ENCODE measurements around the gene TENT5C. TPM values are rescaled to one million over a fixed set of nuclear protein-coding genes. Genes with fewer than 3 reads are reported as not detected.

Gene TENT5C
- total RNA-seq, 1 experiment from 2014 or later = 1.4 TPM

DNA sequence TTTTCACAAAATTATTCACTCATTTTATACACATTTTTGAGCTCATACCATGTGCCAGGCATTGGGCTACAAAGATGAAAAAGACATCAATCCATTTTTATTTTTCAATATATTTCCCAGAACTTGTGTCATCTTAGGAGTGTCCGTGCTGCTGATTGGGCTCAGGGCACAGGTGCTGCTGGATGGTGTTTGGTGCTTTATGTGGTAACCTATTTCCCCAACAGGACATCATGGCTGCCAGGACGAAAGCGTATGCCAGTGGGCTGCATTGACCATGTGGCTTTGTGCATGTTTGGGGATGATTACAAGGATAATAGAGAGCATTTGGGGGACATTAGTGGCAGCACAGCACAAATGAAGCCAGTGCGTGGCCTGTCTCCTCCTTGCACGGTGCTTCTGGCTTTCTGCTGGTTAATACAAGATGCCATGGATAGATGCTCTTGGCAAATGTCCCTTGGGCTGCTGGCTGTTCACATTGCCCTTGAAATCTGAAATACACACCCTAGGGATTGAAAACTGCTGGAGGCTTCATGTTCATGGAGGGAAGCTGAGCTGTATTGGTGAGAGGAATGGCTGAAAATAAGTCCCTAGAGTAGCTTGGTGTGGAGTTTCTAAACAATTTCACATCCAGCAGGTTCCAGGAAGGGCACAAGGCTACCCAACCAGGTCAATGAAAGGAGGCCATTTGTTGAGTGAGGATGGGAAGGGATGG, 52.3 kb downstream of the TENT5C start:
- CTCF ChIA-PET = interaction anchor here (1.6 kb wide), 1 partner anchor 14 kb away, joined by 4 read pairs; no protein-coding TSS in a partner anchor
- peaks cover 13% of the 10 kb centered on the region for H3K9me3 Mint-ChIP-seq
- H3K36me3 Mint-ChIP-seq = peaks cover 12% of the 10 kb centered on the region
- no peak overlapping the region for H3K27ac Mint-ChIP-seq
- H3K27me3 Mint-ChIP-seq (ENCODE audit: low read depth) = no peaks in the 10 kb centered on the region; the same call in 1 of the 2 replicates
- H3K4me1 Mint-ChIP-seq = peaks cover 52% of the 10 kb centered on the region
- no peak overlapping the region for H3K4me3 Mint-ChIP-seq
- no peak for ATAC-seq
- POLR2A ChIA-PET = no interaction called here
- no peak for DNase-seq (ENCODE audit: low spot score)
- TF ChIP-seq, protein P1, sequence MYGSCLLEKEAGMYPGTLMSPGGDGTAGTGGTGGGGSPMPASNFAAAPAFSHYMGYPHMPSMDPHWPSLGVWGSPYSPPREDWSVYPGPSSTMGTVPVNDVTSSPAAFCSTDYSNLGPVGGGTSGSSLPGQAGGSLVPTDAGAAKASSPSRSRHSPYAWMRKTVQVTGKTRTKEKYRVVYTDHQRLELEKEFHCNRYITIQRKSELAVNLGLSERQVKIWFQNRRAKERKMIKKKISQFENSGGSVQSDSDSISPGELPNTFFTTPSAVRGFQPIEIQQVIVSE (CRISPR knock-in tag; IDR thresholded peaks at IDR 0.05; ENCODE audit: borderline replicate concordance) = no peak
- TF ChIP-seq GABPB1 (CRISPR knock-in tag; IDR thresholded peaks at IDR 0.05) (no peak), FOXP1 (CRISPR knock-in tag; IDR thresholded peaks at IDR 0.05; ENCODE audit: borderline replicate concordance) (no peak), FOXK1 (CRISPR knock-in tag; IDR thresholded peaks at IDR 0.05) (no peak), ATF1 (CRISPR knock-in tag; IDR thresholded peaks at IDR 0.05) (no peak)
- TF ChIP-seq, protein P2, sequence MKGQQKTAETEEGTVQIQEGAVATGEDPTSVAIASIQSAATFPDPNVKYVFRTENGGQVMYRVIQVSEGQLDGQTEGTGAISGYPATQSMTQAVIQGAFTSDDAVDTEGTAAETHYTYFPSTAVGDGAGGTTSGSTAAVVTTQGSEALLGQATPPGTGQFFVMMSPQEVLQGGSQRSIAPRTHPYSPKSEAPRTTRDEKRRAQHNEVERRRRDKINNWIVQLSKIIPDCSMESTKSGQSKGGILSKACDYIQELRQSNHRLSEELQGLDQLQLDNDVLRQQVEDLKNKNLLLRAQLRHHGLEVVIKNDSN (CRISPR knock-in tag; IDR thresholded peaks at IDR 0.05) = no peak

DNA sequence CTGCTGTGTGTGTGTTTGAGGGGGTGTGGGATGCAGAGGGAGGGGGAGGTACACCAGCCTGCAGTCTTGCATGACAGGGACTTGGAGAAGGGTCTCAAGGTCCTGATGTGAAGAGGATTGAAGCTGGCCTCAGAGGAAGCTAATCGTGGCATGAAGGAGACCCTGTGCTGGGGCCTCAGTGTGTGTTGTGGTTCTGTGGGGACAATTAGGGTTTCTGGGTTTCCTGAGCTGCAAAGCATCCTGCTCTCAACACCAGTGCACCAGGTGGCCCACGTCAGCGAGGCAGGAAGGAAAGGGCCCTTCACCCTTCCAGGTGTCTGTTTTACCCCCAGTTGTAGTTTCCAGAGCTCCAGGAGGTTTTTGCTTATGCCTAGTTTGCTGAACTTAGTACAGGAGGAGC, 52.8 kb downstream of the TENT5C start:
- no peak for ATAC-seq
- Mint-ChIP-seq H3K4me1 (peaks cover 55% of the 10 kb centered on the region), H3K4me3 (no peak overlapping the region), H3K36me3 (peaks cover 12% of the 10 kb centered on the region), H3K27ac (no peak overlapping the region), H3K27me3 (ENCODE audit: low read depth) (no peaks in the 10 kb centered on the region; the same call in 1 of the 2 replicates), H3K9me3 (peaks cover 19% of the 10 kb centered on the region)
- CTCF ChIA-PET = interaction anchor here (1.0 to 1.6 kb wide), 2 partner anchors 13 to 124 kb away, joined by 4 read pairs; no protein-coding TSS in a partner anchor
- DNase-seq (ENCODE audit: low spot score) = no peak
- POLR2A ChIA-PET = no interaction called here
- TF ChIP-seq, protein P2 (CRISPR knock-in tag; IDR thresholded peaks at IDR 0.05) = no peak
- TF ChIP-seq GTF2I (CRISPR knock-in tag; conservative IDR thresholded peaks at IDR 0.05) = no peak
- TF ChIP-seq CBFB (CRISPR knock-in tag; IDR thresholded peaks at IDR 0.05; ENCODE audit: low read depth) = no peak
- no peak for TF ChIP-seq NR1H2 (CRISPR knock-in tag; IDR thresholded peaks at IDR 0.05)
- TF ChIP-seq, protein P3, sequence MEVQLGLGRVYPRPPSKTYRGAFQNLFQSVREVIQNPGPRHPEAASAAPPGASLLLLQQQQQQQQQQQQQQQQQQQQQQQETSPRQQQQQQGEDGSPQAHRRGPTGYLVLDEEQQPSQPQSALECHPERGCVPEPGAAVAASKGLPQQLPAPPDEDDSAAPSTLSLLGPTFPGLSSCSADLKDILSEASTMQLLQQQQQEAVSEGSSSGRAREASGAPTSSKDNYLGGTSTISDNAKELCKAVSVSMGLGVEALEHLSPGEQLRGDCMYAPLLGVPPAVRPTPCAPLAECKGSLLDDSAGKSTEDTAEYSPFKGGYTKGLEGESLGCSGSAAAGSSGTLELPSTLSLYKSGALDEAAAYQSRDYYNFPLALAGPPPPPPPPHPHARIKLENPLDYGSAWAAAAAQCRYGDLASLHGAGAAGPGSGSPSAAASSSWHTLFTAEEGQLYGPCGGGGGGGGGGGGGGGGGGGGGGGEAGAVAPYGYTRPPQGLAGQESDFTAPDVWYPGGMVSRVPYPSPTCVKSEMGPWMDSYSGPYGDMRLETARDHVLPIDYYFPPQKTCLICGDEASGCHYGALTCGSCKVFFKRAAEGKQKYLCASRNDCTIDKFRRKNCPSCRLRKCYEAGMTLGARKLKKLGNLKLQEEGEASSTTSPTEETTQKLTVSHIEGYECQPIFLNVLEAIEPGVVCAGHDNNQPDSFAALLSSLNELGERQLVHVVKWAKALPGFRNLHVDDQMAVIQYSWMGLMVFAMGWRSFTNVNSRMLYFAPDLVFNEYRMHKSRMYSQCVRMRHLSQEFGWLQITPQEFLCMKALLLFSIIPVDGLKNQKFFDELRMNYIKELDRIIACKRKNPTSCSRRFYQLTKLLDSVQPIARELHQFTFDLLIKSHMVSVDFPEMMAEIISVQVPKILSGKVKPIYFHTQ (CRISPR knock-in tag; IDR thresholded peaks at IDR 0.05) = no peak
- TF ChIP-seq, protein P4, sequence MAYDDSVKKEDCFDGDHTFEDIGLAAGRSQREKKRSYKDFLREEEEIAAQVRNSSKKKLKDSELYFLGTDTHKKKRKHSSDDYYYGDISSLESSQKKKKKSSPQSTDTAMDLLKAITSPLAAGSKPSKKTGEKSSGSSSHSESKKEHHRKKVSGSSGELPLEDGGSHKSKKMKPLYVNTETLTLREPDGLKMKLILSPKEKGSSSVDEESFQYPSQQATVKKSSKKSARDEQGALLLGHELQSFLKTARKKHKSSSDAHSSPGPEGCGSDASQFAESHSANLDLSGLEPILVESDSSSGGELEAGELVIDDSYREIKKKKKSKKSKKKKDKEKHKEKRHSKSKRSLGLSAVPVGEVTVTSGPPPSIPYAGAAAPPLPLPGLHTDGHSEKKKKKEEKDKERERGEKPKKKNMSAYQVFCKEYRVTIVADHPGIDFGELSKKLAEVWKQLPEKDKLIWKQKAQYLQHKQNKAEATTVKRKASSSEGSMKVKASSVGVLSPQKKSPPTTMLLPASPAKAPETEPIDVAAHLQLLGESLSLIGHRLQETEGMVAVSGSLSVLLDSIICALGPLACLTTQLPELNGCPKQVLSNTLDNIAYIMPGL (CRISPR knock-in tag; IDR thresholded peaks at IDR 0.05) = no peak
- TF ChIP-seq, protein P5, sequence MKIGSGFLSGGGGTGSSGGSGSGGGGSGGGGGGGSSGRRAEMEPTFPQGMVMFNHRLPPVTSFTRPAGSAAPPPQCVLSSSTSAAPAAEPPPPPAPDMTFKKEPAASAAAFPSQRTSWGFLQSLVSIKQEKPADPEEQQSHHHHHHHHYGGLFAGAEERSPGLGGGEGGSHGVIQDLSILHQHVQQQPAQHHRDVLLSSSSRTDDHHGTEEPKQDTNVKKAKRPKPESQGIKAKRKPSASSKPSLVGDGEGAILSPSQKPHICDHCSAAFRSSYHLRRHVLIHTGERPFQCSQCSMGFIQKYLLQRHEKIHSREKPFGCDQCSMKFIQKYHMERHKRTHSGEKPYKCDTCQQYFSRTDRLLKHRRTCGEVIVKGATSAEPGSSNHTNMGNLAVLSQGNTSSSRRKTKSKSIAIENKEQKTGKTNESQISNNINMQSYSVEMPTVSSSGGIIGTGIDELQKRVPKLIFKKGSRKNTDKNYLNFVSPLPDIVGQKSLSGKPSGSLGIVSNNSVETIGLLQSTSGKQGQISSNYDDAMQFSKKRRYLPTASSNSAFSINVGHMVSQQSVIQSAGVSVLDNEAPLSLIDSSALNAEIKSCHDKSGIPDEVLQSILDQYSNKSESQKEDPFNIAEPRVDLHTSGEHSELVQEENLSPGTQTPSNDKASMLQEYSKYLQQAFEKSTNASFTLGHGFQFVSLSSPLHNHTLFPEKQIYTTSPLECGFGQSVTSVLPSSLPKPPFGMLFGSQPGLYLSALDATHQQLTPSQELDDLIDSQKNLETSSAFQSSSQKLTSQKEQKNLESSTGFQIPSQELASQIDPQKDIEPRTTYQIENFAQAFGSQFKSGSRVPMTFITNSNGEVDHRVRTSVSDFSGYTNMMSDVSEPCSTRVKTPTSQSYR (CRISPR knock-in tag; IDR thresholded peaks at IDR 0.05) = no peak
- TF ChIP-seq, protein P6, sequence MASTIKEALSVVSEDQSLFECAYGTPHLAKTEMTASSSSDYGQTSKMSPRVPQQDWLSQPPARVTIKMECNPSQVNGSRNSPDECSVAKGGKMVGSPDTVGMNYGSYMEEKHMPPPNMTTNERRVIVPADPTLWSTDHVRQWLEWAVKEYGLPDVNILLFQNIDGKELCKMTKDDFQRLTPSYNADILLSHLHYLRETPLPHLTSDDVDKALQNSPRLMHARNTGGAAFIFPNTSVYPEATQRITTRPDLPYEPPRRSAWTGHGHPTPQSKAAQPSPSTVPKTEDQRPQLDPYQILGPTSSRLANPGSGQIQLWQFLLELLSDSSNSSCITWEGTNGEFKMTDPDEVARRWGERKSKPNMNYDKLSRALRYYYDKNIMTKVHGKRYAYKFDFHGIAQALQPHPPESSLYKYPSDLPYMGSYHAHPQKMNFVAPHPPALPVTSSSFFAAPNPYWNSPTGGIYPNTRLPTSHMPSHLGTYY (CRISPR knock-in tag; IDR thresholded peaks at IDR 0.05) = no peak
